GM12865 (cell line): ENCODE results near the gene NTN1.
"Not testable (repeated sequence)": the region's sequence is repeated elsewhere in the genome, so short reads cannot be mapped to it uniquely, and the experiment has no call there.

Experiments
- DNase-seq: peaks from one replicate; pipeline ENCODE4 v3.0.0; 2010; ENCODE audit warnings: low read depth
- H3K4me3 ChIP-seq: 2 replicates; pipeline ENCODE4 v1.5.1; 2011; ENCODE audit warnings: mild to moderate bottlenecking, low read depth, low read length, control low read depth
- TF ChIP-seq, protein P1 (sequence below): IDR thresholded peaks from 2 replicates; pipeline ENCODE4 v1.5.1; 2011; ENCODE audit warnings: low read length, control low read depth, low read depth, inconsistent platforms; ENCODE audit not compliant: insufficient read depth; ENCODE audit errors: missing control alignments

NTN1 gene

GRCh38 chr17:9253308-9253707, 232.0 kb downstream of the NTN1 start:
- TF ChIP-seq, protein P1, sequence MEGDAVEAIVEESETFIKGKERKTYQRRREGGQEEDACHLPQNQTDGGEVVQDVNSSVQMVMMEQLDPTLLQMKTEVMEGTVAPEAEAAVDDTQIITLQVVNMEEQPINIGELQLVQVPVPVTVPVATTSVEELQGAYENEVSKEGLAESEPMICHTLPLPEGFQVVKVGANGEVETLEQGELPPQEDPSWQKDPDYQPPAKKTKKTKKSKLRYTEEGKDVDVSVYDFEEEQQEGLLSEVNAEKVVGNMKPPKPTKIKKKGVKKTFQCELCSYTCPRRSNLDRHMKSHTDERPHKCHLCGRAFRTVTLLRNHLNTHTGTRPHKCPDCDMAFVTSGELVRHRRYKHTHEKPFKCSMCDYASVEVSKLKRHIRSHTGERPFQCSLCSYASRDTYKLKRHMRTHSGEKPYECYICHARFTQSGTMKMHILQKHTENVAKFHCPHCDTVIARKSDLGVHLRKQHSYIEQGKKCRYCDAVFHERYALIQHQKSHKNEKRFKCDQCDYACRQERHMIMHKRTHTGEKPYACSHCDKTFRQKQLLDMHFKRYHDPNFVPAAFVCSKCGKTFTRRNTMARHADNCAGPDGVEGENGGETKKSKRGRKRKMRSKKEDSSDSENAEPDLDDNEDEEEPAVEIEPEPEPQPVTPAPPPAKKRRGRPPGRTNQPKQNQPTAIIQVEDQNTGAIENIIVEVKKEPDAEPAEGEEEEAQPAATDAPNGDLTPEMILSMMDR: no peak
- H3K4me3 ChIP-seq: no peak overlapping the region
- DNase-seq: no peak

DNA sequence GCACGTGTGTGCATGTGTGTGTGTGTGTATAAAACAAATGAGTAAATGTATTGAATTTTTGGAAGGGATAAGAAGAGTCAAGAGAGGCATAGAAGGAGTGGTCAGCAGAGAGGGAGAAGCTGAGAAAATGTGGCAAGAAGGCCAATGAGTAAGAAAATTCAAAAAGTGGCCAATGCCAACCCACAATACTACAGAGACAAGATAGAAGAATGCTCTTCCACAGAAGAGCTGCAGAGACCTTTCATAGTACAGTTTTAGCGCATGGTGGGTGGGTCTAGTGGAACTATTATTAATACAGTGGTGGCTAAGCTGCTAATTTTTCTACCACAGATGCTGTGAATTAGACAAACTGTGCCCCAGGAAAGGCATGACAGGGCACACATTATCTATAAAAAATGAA, 233.5 kb downstream of the NTN1 start:
- no peak for DNase-seq
- H3K4me3 ChIP-seq: no peak overlapping the region
- TF ChIP-seq, protein P1: no peak

- TF ChIP-seq, protein P1: no peak
- H3K4me3 ChIP-seq: no peak overlapping the region
- no peak for DNase-seq
Observed at GRCh38 chr17:9255833-9256232, 234.5 kb downstream of the NTN1 start.

GRCh38 chr17:9256361-9256750, 235.0 kb downstream of the NTN1 start:
- no peak for DNase-seq
- TF ChIP-seq, protein P1: no peak
- H3K4me3 ChIP-seq: no peak overlapping the region

DNA sequence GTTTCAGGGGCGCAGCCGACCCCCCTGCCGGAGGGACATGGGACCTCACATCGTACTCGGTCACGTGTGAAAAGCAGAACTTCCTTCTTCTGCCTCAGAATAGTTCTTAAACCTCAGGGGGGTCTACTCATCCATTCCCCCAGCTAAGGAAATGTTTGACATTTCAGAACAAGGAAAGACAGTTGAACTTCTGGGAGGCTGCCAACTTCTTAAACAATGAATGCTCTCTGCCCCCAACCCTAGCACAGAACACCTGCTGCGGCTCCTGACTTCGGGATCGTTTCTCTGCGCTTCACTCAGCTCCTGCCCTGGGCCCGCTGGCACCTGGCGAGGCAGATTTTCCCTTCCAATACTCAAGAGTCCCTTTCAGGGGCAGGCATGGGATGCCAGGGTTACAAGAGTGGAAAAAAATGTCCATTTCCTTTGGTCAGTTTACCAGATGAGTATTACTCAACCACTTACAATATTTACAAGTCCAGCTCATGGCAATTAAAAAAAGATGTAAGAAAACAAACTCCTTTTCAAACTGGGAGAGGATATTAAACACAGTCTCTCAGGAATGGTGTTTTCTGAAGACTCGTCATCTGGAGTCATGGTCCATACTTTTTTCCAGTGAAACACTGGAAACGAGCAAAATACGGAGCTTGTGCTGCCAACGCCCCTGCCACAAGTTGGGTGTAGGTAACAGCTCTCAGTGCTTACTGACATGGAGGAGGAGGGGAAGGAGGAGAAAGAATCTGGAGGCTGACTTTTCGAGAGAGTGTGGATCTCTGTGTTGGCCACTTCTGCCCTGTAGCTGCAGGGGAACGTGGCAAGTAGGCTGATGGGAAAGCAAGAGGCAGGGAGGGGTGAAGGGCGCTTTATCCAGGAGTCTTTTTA, 235.7 kb downstream of the NTN1 start:
- TF ChIP-seq, protein P1: no peak
- no peak for DNase-seq
- H3K4me3 ChIP-seq: no peak overlapping the region

DNA sequence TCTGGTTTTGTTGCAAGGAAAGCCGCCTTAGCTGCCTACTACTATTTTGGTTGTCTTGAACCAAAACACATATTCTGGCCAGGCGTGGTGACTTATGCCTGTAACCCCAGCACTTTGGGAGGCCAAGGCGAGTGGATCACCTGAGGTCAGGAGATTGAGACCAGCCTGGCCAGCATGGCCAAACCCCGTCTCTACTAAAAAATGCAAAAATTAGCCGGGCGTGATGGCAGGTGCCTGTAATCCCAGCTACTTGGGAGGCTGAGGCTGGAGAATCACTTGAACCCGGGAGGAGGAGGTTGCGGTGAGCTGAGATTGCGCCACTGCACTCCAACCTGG, 236.3 kb downstream of the NTN1 start:
- DNase-seq, H3K4me3 ChIP-seq: not testable (repeated sequence)

- H3K4me3 ChIP-seq: no peak overlapping the region
- DNase-seq: no peak
- TF ChIP-seq, protein P1: no peak
Observed at GRCh38 chr17:9258115-9259015, 237.1 kb downstream of the NTN1 start.
